HG03565 (cell line): Measurements from ENCODE around the gene TFR2.

Experiments used
- ATAC-seq: cut with Tn5 transposase; IDR thresholded peaks from one replicate; pipeline ENCODE4 v1.9.1; 2021; ENCODE audit warnings: mild to moderate bottlenecking, moderate library complexity; ENCODE audit not compliant: unreplicated experiment

Gene TFR2

DNA sequence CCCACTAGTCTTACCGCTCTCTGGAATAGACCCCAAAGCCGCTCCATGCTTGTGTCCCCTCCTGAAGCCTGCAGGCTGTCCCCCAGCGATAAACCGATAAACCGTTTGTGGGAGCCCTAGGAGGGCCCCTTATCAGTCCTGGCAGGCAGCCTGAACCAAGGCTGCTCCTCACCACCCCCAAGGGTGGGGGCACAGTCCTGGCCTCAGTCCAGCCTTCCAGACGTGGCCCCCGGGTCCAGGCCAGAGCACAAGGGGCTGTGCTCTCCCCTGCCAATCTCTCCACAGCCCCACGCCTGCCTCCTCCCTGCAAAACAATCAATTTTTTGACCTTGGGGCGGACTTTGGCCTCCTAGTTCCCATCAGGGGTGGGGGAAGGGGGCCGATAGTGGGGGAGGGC, at the start of gene TFR2:
TSS of gene TFR2 (minus strand) at position 90 of the 397 bp plus-strand sequence. CDS start at position 47, 43 bp downstream.
- ATAC-seq, result no peak

DNA sequence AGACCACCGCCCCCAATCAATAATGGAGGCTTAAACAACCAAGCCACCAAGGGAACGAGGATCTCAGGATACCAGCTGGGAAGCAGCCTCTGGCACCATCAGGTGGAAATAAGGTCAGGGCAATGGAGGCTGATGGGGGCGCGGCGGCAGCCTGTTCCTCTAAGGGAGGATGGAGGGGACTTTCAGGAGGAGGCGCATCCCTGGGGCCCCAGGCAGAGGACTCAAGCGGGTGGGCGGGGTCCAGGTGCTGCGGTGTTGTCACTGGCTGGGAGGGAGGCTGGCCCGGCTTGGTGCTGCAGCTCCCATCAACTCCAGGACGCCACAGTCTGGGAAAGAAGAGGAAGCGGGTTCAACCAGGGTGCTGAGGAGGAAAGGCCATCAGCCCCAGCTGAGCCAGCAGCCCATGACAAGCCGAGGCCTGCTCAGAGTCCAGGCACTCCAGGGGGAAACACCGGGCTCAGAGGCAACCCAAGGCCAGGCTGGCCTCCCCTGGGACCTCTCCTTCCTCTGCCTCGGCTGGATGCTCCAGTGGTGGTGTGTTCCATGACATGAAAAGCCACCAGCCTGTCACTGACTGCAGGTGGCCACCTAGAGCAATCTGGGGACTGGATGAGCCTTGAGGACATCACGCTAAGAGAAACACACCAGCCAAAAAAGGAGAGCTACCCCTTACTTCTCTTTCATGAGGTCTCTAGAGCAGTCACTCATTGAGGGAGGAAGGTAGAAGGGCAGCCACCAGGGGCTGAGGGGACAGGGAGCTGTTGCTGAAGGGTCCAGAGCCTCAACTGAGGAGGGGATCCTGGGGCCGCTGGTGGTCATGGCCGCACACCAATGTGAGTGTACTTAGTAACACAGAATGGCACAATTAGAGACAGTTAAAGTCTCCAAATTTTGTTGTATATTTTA, 48.1 kb upstream of the TFR2 start:
- ATAC-seq, result no peak

DNA sequence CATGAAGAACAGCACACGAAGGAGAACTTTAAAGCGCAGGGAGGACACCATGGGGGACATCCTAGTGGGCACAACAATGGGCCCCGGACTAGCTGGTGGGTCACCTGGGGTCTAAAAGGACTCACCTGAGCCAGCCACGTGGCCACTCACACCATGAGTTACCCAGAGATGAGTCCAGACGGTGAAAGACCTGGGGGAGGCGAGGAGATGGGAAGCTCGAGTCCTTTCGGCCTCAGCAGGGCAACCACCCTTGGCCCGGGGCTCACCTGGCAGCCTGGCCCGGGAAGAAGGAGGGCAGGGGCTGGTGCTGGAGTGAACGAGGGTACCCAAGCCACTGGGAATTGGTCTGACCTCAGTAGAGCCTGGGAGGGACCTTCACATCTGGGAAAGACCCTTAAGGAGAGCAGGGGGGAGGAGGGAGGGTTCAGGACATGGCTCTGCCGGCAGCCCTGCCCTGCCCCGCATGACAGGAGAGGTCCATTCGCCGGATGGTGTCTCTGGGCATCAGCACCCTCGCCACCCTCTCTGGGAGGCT, 47.0 kb upstream of the TFR2 start:
- no peak for ATAC-seq

DNA sequence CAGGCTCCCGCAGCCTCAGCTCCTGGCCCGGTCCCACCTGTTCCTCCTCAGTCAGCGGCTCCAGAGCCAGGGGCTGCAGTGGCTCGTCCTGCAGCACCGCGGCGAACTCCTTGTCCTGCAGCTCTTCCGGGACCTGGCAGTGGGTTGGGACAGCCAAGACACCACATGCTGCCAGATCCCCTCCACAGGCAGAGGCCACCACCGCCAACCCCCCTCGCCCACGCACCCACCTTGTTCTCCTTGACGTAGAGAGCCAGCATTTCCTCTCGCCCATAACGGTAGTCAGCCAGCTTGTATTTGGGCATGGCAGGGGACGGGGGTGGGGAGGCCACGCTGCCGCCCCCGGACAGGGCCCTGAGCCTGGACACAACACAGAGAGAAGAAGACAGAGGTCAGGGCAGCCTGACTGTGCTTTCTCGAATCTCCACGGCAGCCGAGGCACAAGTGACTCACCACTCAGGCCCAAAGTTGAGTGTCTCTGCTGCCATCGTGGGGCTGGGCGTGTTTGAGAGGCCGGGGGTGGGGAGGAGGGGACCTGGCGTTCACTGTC, 46.5 kb upstream of the TFR2 start:
- no peak for ATAC-seq

DNA sequence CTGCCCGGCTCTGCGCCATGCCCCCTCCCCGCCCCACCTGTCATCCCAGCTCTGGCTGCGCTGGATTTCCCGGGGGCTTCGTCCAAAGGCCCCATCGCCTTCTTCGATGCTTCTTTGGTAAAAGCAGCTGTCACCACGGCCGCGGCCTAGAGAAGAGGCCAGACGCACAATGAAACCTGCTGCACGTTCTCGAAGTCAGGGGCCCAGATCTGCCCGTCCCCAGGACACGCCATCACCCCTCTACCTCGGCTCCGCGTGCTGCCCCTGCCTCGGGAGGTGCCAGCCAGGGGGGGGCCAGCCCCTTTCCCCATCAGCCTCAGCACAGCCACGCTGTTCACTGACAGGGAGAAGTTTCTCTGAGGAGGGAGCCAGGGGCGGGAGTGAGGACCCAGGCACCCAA, 45.9 kb upstream of the TFR2 start:
- no peak for ATAC-seq

DNA sequence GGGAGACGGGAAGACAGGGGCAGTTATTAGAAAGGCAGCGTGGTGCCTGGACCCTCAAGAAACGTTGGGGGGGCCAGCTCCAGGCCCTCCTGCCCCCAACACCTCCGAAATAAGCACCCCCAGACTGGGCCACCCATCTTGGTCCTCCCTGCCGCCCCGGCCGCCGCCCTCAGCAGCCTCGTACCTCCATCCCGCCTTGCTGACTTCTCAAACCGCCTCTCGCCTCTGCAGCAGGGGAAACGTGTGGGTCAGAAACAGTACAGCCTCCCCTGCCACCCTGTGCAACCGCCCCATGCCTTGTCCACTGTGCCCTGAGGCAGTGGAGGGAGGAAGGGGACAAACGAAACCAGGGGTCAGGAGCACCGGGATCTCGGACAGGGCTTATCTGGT, 45.5 kb upstream of the TFR2 start:
- ATAC-seq, result no peak

DNA sequence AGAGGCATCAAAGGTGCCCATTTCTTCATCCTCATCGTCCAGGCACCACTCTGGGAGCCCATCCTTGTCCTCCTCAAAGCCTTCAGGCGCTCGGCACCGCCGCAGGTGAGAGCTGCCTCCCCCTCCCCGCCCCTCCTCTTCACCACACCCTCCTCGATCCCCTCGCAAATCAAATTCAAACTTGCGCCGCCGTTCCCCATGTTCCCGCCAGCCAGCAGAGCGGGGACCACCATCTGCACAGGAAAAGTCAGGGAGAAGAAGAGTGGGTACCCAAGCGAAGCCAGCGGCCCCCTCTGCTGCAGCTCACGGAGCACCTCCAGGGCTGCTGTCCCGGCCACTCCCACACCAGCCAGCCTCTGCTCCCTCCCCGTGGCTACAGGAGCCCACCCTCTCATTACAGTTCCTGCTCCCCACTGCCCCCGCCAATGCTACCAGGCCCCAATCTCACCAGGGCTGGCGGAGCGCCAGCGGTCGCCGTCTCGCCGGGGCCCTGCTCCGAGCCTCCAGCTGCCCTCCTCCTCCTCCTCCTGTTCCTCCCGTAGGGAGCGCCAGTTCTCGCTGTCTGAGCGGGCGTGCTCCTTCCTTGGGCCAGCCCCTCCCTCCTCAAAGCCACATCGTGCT, 45.0 kb upstream of the TFR2 start:
- ATAC-seq, result no peak

DNA sequence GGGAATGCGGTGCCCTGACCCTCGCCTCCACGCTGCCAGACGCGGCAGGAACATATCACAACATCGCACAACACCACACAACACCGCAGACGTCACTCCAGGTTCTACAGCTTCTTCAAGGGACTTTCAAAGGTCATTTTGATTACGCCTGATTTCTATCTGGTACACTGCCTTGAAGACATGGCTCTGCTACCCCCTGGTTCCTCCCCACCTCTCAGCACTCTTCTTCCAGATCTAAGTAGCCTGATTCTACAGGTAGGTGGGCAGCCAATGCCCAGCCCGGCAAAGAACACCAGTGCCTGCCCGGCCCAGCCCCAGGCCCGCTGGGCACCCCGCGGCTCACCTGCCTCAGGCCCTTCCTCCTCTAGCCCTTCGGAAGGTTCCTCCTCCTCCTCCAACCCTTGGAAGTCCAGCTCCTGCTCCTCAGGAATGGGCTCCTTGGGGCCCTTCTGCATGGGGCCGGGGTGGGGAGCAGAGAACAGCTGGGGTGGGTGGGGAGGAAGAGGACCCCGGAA, 44.3 kb upstream of the TFR2 start:
- no peak for ATAC-seq

DNA sequence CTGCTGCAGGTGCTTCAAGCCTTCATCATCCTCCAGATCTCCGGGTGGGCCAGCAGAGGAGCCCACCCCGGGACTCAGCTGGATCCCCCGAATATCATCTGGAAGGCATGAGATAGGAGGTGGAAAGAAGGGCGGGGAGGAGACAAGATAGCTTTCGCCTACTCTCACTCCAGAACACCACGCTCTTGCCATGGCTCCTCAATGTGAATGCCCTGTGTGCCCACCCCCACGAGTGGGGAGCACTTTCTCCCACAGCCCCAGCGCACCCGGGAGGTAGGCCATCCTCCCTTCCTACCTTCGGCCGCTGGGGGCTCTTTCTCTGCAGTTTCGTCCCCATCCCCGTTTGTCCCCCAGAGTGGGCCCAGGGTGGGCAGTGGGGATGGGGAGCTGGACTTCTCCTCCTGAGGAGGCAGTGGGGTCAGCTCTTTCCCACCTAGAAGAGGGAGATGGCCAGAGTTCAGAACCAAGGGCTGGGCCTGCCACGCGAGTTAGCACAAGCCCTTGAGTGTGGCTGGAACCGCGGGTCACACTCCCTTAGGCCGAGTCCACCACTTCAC, 43.8 kb upstream of the TFR2 start:
- ATAC-seq, result no peak

DNA sequence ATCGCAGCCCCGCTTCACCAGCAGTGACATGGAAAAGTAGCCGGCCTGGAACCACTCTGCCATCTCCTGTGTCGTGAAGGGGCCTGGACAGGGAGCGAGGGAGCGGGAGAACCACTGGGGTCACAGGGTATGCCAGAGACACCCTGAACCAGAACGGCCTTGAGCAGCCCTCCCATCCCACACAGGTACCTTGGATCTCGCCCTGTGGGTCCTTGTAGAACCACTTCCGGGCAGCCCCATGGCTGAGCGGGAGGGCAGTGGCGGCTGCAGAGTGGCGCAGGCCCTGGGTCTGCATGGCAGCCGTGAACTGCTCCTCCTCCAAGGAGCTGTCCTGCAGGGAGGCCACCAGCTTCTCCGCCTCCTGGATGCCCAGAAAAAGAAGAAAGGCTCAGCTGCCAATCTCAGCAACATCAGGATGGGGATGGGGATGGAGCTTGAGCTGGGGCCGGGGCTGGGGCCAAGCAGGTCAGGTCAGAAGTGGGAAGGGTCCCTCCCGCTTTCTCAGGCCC, 43.2 kb upstream of the TFR2 start:
- ATAC-seq, result no peak

DNA sequence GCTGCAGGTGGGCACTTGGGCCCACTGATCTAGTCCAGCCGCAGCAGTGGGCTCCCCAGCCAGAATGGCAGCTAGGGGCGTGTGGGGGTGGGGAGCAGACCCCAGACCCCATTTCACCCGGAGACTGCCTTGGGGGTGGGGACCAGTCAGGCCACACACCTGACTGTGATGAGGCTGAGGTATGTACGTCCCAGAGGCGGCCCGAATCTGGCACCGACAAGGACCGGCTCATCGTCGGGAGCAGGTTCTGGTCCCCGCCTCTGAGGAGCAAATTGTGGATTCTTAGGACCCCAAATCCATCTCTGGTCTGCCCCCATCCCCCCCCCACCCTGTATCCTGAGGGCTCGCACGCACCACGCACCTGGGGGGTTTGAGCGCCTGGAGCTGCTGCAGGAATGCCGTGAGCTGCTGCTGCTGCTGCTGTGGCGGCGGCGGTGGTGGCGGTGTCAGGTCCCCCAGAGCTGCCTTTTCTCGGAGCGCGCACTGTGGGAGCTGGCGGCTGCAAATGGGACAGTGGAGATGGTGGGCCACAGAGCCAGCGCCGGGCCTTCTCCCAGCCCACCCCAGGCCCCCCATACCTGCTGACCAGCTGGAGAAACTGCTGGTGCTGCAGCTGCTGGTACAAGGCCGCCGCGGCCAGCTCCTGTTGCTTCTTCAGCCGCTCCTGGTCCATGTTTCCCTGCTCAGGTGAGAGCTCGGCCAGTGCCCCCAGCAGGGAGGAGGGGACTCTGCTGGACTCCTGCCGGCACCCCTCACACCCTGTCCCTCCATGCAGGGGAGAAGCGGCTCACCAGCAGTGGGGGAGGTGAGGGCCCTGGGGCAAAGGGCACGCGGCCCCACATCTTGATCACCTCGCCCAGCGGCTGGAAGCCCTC, 42.5 kb upstream of the TFR2 start:
- no peak for ATAC-seq

DNA sequence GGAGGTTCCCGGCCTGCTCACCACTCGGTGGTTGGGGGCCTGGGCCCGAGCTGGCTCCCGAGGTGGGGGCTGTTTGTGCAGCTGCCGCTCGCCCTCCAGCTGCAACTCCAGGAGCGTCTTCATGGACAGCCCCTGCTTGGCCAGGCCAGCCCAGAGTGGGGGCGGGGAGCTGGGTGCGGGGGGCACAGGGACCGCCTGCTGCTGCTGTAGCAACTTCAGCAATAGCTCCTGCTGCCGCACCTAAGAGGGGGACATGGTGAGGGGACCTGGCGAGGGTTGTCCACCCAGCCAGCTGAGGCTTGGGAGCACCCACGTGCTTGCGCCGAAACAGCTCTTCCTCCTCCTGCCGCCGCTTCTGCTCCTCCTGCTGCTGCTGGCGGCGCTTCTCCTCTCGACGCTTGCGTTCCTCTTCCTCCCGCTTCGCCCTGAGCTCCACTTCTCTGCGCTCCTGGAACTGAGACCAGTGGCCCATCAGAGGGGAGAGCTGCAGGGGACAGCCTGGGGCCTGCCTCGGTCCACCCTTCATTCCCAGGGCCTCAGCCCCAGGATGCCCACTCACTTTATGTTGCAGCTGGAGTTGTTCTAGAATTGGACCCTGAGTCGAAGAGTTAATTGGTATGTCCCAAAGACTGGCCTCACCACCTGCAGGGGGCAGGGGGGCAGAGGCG, 41.8 kb upstream of the TFR2 start:
- no peak for ATAC-seq

DNA sequence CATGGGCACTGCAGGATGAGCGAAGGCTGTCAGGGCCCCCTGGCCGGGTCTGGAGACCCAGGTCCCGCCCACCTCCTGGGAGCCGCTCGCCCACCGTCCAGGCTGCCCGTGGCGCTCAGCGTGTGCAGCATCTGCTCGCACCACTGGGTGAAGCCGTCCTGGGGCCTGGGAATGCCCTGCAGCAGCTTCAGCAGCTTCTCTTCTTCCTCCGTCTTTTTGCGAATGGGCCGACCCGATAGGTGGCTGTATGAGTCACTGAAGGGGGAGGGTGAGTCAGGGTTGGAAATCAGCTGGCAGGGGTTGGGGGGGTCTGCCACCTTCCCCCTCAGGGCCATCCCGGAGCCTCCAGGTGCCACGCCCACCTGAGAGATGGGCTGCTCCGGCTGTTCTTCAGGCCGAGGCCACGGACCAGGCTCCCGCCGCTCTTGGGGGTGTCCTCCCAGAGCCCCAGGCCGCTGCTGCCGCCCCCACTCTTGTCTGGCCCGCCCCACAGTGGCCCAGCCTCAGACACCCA, 40.9 kb upstream of the TFR2 start:
- no peak for ATAC-seq

DNA sequence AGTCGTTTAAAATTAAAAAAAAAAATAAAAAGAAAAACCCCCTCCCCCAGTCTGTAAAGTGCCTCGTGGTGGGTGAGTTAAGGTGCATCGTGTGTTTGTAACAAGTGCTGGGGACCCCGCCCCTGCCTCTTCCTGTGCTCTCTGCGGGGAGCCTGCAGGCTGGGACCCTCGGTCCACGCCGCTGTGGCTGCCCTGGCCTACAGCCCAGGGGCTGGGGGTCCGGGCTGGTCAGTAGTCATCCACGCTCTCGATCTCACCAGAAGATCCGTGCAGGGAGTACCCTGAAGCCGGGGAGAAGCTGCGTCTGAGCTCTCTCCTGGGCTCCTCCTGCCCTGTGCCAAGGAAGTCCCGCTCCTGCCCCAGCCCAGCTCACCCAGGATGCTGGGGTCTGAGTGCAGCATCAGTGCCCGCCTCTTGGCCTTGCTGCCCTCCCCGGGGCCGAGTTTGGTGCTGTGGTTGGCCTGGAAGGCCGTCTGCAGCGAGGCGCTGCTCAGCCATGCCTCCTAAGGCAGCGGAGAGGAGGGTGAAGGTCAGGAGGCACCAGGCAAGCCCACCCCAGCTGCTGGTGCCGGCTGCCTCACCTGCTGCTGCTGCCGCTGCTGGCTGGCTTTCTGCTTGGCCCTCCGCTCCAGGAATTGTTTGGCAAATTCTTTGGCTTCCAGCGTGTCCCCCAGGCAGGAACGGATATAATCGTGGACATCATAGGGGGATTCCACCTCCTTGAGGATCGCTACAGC, 40.3 kb upstream of the TFR2 start:
- ATAC-seq, result no peak

DNA sequence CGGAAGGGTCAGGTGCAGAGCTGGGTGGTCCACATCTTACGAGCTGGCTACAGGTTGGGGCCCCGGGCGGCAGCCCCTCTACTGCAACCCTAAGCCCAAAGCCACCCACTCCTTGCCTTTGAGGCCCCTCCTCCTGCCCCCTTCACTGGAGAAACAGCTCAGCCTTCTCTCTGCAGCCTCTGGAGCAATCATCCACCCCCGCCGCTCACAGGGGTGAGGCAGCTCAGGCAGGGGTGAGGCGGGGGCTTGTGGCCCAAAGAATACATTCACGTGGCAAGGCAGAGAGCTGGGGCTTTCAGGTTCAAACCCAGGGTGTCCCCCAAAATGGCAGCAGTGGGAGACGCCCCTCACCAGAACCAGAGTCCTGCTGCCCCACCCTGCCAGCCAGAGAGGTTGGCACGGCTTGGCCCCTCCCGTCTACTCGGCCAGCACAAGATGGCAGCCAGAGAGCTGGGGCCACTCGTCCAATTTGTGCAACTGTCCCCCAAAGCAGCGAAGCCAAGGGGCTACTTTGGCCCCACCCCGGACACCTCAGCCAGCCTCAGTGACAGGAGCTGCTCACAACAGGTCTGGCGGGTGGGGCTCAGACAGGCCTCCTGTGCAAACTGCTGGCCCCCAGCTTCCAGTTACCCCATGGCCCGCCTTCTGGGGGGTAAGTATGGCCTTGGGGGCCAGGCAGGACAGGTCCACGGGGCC, 39.4 kb upstream of the TFR2 start:
- ATAC-seq, result no peak

DNA sequence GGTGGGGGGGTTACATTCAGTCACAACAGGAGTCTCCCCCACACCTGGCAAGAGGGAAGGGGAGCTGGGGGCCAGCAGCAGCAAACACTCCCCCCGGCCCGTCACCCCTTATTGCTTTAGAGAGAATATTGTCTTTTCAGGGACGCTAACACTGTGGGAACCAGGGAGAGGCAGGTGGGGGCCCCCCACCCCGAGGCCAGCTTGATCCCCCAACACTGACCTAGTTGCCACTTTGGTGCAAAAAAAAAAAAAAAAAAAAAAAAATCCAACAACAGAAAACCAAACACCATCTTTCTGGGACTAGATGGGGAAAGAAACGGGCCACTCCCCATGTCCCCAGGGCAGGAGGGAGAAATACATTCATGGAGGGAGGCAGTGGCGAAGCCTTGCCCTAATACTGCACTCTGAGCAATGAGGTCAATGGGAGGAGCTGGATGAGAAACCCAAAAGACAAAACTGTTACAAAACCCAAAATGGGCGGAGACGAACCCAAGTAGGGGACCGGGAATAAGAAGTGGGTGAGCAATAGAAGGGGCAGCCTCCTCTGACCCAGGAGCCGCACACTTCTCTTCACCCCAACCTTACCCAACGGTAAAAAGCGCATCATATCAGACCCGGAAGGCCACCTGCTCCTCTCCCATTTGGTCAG, 38.7 kb upstream of the TFR2 start:
- no peak for ATAC-seq

DNA sequence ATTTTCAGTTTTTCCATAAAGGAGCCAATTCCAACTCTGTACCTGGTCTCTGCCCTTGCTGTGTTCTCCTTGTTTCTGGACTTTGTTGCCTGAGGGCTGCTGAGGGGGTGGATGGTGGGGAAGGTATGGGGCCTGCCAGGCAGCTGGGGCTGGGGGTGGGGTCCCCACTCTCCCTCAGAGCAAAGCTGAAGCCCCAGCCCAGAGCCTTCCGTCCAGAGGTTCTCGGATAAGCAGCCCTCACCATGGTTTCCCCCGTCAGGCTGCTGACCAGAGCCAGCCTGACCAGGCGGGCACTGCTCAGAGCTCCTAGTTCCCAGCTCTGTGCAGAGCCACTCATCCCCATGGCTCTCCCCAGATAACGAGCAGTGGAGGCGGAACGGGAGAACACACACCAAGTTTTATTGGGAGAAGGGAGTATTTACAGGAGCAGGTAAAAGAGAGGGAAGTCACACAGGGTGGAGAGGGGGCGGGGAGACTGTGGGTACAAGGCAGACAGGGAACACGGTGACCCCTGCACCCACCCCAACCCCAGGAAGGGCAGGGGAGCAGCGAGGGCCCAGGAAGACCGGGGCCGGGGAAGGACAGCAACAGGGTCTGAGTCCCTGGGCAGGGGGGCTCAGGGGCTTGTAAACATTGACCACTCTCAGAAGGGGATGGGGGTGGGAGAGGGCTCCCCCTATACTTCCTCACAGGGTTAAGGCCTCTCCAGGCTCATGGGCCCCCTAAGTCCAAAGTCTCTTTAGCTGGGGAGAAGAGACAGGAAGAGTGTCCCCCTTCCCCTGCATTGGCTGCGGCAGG, 38.0 kb upstream of the TFR2 start:
- ATAC-seq, result no peak
